Heart left ventricle (tissue), 16 donors: Measurements from ENCODE around the gene TREML4. TPM values are rescaled to one million over a fixed set of nuclear protein-coding genes. Genes with fewer than 3 reads are reported as not detected.

Source experiments
- ATAC-seq, 4 donors: fragments of 200-7000 bp; cut with Tn5 transposase; one replicate each; pipeline ENCODE4 v1.9.1; 2020 to 2022; ENCODE audit warnings: moderate library complexity in 4 of 4, mild to moderate bottlenecking in 3 of 4, moderate number of reproducible peaks in 1 of 4
- DNase-seq, 5 donors: peaks; one replicate each; pipeline ENCODE4 v3.0.0-alpha.2; 2020
- H3K27ac ChIP-seq, 12 donors: fragments of 200-600 bp; sonication (generic) in 4 of 12; one replicate each; pipeline versions ENCODE4 v1.5.0 to v1.8.0; 2016 to 2022; ENCODE audit warnings: mild to moderate bottlenecking in 2 of 12
- H3K27me3 ChIP-seq, 9 donors: fragments of 200-600 bp; sonication (generic) in 2 of 9; one replicate each; pipeline versions ENCODE4 v1.5.1 to v1.8.0; 2016 to 2022; ENCODE audit warnings: mild to moderate bottlenecking in 3 of 9
- H3K36me3 ChIP-seq, 9 donors: fragments of 200-600 bp; sonication (generic) in 2 of 9; one replicate each; pipeline versions ENCODE4 v1.5.0 to v1.8.0; 2018 to 2022; ENCODE audit warnings: mild to moderate bottlenecking in 2 of 9
- H3K4me1 ChIP-seq, 12 donors: fragments of 200-600 bp; sonication (generic) in 4 of 12; one replicate each; pipeline versions ENCODE4 v1.5.0 to v1.8.0; 2016 to 2022; ENCODE audit warnings: mild to moderate bottlenecking in 3 of 12
- H3K4me3 ChIP-seq, 12 donors: fragments of 200-600 bp; sonication (generic) in 4 of 12; one replicate each; pipeline versions ENCODE4 v1.5.0 to v1.8.0; 2017 to 2022; ENCODE audit warnings: mild to moderate bottlenecking in 9 of 12, moderate library complexity in 4 of 12
- H3K9me3 ChIP-seq, 12 donors: fragments of 200-600 bp; sonication (generic) in 4 of 12; one replicate each; pipeline versions ENCODE4 v1.5.0 to v1.8.0; 2016 to 2022; ENCODE audit warnings: mild to moderate bottlenecking in 1 of 12
- POLR2A ChIP-seq, 2 donors: fragments of 450-650 bp; IDR thresholded peaks; one replicate each; pipeline ENCODE4 v1.6.1; 2017; ENCODE audit warnings: antibody characterized with exemption in 2 of 2, mild to moderate bottlenecking in 2 of 2, moderate library complexity in 2 of 2
- WGBS, 4 donors: extraction: QIAGEN DNeasy Blood & Tissue Kit in 2 of 4; methylation state at CpG; one replicate each; pipeline versions ENCODE4 v1.1.5 to v1.1.7; 2013 to 2018; 5-methylcytosine and 5-hydroxymethylcytosine counted together
- intact Hi-C, 10 donors: fragments of 100-400 bp; cut with DNase I; formaldehyde crosslinking; loops; one replicate each; pipeline versions ENCODE4 v1.11.1 to v1.14.2; 2022
- polyA plus RNA-seq, 2 donors: library from polyadenylated mRNA; stranded (reverse); fragments of 200-250 nt; gene quantifications; one replicate each; pipeline ENCODE4 v1.2.3, GENCODE V29; 2013
- total RNA-seq, 9 donors: library from RNA; depleted of rRNA in 2 of 9; stranded (reverse); fragments of >200 nt in 2 of 9; fragmentation: NEBNext Ultra II Directional in 3 of 9; extraction: Animal tissue kit (Norgen Biotek cat#: 25700) in 3 of 9; gene quantifications; one replicate each; pipeline versions ENCODE4 v1.1.0 to v1.2.4, GENCODE V29; 2016 to 2023
- TF ChIP-seq, protein P1 (sequence below), 12 donors: fragments of 200-600 bp; sonication (generic) in 4 of 12; IDR thresholded peaks; one replicate each; pipeline versions ENCODE4 v1.5.0 to v1.8.0; 2018 to 2022; ENCODE audit warnings: antibody characterized with exemption in 12 of 12, mild to moderate bottlenecking in 5 of 12
- donor health status: ischemic (EF 13 %, LVEDD 7.1; RV severe dilation, severe dysfunction).
- donor health status: healthy with polysubstance abuse.
- donor health status: DM: no; HTN: yes; CAD: no.
- donor health status: DM: no; HTN: no; CAD: no.
- donor health status: ischemic (EF 25% LVEDD 6.9; RV normal size, moderate dysfunction).
- donor health status: ischemic (EF 25% LVEDD 5.7; RV mildly dilated, moderate dysfunction).
- donor health status: healthy.
- donor health status: DM: yes; HTN: yes; CAD: no.
- donor health status: ischemic (EF 35%, LVEDD 5.7; RV mildly dilated, moderate dysfunction).
- donor health status: nonischemic (EF 11% LVEDD 7.7; RV severe dilation, severe dysfunction).
- donor health status: DM: yes; HTN: yes; CAD: no.
- donor health status: PGD.
- donor health status: ischemic (EF 29% LVEDD 5.4; RV normal size, mild dysfunction).
- donor health status: nonischemic (EF 23%, LVEDD 6.1; RV moderate dilation, normal function).

TREML4 gene
- total and polyA plus RNA-seq, 11 donors = 0.07 TPM; not detected in 10

DNA sequence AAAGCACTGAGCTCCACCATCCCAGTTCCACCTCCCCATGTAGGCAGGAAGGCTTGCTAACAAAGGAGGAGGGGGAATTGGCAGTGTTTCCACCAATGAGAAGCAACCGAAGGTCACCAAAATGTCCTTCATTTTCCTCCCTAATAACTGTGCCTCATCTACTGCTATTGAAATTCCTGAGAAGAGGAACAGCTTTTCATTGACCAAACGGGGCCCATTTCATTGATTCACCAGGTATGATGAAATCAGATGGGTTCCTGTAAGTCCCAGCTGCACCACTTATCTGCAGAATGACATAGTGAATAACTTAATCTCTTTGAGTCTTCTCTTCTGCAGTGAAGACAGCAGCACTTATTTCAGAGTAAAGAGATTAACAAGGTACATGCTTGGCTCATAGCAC lies 41.0 kb downstream of the TREML4 start:
- intact Hi-C loops = no loop called here
- DNase-seq (no peak), ATAC-seq (no peak)
- WGBS, 4 donors = 67 to 83% (median 73%) methylated on average over 2 of the region's 2 CpGs
- Histone ChIP-seq H3K36me3 (no peaks in the 10 kb centered on the region), H3K27ac (no peak overlapping the region), H3K4me3 (no peak overlapping the region), H3K9me3 (peaks cover 0 to 8% (median 0%) of the 10 kb centered on the region in 12 donors), H3K4me1 (peaks cover 0 to 18% (median 0%) of the 10 kb centered on the region in 12 donors), H3K27me3 (no peaks in the 10 kb centered on the region)
- TF ChIP-seq, protein P1, sequence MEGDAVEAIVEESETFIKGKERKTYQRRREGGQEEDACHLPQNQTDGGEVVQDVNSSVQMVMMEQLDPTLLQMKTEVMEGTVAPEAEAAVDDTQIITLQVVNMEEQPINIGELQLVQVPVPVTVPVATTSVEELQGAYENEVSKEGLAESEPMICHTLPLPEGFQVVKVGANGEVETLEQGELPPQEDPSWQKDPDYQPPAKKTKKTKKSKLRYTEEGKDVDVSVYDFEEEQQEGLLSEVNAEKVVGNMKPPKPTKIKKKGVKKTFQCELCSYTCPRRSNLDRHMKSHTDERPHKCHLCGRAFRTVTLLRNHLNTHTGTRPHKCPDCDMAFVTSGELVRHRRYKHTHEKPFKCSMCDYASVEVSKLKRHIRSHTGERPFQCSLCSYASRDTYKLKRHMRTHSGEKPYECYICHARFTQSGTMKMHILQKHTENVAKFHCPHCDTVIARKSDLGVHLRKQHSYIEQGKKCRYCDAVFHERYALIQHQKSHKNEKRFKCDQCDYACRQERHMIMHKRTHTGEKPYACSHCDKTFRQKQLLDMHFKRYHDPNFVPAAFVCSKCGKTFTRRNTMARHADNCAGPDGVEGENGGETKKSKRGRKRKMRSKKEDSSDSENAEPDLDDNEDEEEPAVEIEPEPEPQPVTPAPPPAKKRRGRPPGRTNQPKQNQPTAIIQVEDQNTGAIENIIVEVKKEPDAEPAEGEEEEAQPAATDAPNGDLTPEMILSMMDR (IDR thresholded peaks at IDR 0.05) = no peak
- TF ChIP-seq POLR2A (IDR thresholded peaks at IDR 0.05) = no peak

DNA sequence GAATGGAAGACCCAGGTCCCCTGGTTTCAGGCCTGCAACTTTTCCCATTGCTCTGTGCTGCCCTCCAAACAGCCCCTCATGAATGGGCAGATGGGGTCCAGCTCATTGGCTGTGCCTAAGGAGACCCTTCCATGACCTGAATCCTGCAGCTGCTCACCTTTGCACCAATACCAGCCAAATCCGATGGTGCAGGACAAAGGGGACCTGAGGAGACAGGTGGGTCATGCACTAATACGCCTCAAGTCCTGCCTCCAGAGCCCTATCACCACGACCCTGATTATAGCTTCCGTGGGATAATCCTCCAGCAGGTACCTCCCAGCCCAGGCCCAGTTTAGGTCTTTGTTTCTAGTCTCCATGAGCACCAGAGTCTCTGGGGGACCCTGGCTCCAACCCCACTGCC lies 41.6 kb downstream of the TREML4 start:
- no peak for DNase-seq
- H3K27me3 ChIP-seq = peaks cover 0 to 3% (median 0%) of the 10 kb centered on the region in 9 donors
- peaks cover 0 to 3% (median 0%) of the 10 kb centered on the region in 12 donors for H3K9me3 ChIP-seq
- H3K4me1 ChIP-seq = peaks cover 0 to 23% (median 0%) of the 10 kb centered on the region in 12 donors
- intact Hi-C loops = no loop called here
- no peak overlapping the region for H3K4me3 ChIP-seq
- H3K36me3 ChIP-seq = no peaks in the 10 kb centered on the region
- H3K27ac ChIP-seq = no peak overlapping the region
- TF ChIP-seq POLR2A (IDR thresholded peaks at IDR 0.05) = no peak
- TF ChIP-seq, protein P1 (IDR thresholded peaks at IDR 0.05) = no peak
- 83 to 92% (median 89%) methylated on average over 1 to 4 of the region's 4 CpGs for WGBS, 4 donors
- no peak for ATAC-seq

DNA sequence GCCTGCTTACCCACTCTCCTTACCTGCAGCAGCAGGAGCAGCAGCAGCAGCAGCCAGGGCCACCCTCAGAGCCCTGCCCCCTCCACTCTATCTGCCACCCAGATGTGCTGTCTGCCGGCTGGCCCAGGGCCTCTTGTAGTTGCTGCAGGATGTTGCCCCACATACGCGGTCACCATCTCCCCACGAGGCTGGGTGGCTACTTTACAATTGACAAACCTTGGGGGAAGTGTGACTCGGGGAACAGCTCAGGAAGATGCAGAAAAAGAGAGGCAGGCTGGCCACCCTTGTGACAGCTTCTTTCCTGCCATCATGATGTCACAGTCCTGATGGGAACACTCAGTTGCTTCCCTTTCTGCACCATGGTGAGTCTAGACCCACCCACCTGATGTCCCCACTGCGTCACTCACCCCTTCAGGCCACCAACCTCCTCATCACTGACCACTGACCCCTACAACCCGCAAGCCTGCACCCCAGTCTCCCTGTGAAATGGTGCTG lies 43.8 kb downstream of the TREML4 start:
- H3K36me3 ChIP-seq = no peaks in the 10 kb centered on the region
- intact Hi-C loops = no loop called here
- 50 to 66% (median 55%) methylated on average over 6 to 7 of the region's 7 CpGs for WGBS, 4 donors
- peaks cover 0 to 31% (median 0%) of the 10 kb centered on the region in 12 donors for H3K4me1 ChIP-seq
- H3K9me3 ChIP-seq = no peaks in the 10 kb centered on the region
- no peak for TF ChIP-seq POLR2A (IDR thresholded peaks at IDR 0.05)
- TF ChIP-seq, protein P1 (IDR thresholded peaks at IDR 0.05) = no peak
- ATAC-seq (peak; percentile 44 to 86 (median 75)), DNase-seq (peak in 4 of 5 donors; percentile 45 to 74 (median 65))
- peak overlapping the region in 1 of 12 donors; percentile 75 for H3K27ac ChIP-seq
- peaks cover 0 to 20% (median 0%) of the 10 kb centered on the region in 9 donors for H3K27me3 ChIP-seq
- no peak overlapping the region for H3K4me3 ChIP-seq

DNA sequence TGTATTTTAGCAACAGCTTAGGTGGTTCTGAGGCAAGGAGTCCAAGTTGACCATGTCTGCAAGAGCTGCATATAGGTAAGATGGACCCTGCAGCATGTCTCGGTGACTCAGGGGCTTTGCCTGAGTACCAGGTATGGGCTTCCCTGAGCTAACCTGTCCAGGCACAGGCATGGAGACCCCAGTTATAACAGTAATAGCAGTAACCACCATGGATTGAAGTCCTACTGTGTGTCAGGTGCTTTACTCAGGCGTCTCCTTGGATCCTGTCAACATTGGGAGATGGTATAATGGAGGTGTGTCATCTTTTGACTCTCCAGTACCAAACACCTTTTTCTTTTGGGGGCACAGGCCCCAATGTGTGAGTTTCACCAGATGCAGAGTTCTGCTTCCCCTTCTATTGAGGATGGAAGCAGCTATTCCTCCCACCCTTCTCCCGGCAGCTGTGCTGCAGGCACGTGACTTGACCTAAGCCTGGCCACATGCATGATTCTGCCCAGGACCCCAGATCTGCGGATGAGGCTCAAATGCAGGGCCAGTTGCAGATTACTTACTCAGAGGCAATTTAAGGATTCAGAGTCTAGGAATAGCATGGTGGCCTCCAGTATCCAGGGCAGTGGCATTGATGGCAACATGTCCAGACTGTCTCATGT lies 44.6 kb downstream of the TREML4 start:
- no peaks in the 10 kb centered on the region for H3K36me3 ChIP-seq
- TF ChIP-seq, protein P1 (IDR thresholded peaks at IDR 0.05) = no peak
- TF ChIP-seq POLR2A (IDR thresholded peaks at IDR 0.05) = no peak
- no peak overlapping the region for H3K4me3 ChIP-seq
- peaks cover 0 to 36% (median 0%) of the 10 kb centered on the region in 12 donors for H3K4me1 ChIP-seq
- DNase-seq (no peak), ATAC-seq (no peak)
- H3K27me3 ChIP-seq = peaks cover 0 to 20% (median 0%) of the 10 kb centered on the region in 9 donors
- 89 to 94% (median 93%) methylated on average over 5 of the region's 5 CpGs for WGBS, 4 donors
- intact Hi-C loops = no loop called here
- H3K9me3 ChIP-seq = no peaks in the 10 kb centered on the region
- H3K27ac ChIP-seq = peak overlapping the region in 1 of 12 donors; percentile 75
